Hindlimb muscle (tissue), 1 donor: ENCODE measurements around the gene HTR1D. TPM values are rescaled to one million over a fixed set of nuclear protein-coding genes. Genes with fewer than 3 reads are reported as not detected.
"Not testable (repeated sequence)": the region's sequence is repeated elsewhere in the genome, so short reads cannot be mapped to it uniquely, and the experiment has no call there.

Source experiments
- DNase-seq: peaks from one replicate; pipeline ENCODE4 v3.0.0-alpha.2; 2013
- polyA plus RNA-seq: library from polyadenylated mRNA; unstranded; fragments of 120-200 nt; gene quantifications from one replicate; pipeline ENCODE4 v1.2.1, GENCODE V29; 2013; ENCODE audit not compliant: insufficient read length

Gene HTR1D, protein sequence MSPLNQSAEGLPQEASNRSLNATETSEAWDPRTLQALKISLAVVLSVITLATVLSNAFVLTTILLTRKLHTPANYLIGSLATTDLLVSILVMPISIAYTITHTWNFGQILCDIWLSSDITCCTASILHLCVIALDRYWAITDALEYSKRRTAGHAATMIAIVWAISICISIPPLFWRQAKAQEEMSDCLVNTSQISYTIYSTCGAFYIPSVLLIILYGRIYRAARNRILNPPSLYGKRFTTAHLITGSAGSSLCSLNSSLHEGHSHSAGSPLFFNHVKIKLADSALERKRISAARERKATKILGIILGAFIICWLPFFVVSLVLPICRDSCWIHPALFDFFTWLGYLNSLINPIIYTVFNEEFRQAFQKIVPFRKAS
- polyA plus RNA-seq: 0.09 TPM

DNA sequence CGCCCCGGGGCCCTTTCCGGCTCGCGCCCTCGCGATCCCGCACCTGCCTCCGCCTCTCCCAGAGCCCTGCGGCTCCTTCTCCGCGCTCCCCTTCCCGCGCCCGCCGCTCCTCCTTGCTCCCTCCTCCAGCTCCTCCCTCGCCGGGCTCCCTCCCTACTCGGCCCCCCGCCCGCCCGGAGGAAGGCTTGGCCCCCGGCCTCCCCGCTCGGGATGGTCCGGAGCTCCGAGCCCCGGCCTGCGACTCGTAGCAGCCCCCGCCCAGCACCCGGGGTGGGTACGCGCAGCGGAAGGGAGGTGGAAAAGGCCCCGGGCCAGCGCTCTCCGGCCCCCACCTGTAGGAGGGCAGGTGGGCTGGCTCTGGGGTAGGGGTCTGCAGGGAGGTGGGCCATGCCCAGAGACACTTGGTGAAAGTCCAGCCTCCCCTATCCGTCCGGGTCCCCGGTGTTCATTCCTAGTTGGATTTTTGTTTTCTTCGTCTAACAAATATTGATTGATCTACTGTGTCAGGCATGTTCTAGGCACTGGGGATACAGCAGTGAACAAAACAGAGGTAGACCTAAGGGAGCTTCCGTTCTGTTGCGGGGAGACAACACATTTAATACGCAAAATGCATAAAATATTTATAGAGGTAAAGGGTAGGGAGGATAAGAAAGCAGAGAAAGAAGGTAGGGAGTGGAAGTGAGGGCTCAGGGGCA is at the start of gene HTR1D:
HTR1D (minus strand) TSS at position 82 of the 695 bp plus-strand sequence. CDS start 23,283 bp downstream, outside the sequence.
- DNase-seq: peak; percentile 10

DNA sequence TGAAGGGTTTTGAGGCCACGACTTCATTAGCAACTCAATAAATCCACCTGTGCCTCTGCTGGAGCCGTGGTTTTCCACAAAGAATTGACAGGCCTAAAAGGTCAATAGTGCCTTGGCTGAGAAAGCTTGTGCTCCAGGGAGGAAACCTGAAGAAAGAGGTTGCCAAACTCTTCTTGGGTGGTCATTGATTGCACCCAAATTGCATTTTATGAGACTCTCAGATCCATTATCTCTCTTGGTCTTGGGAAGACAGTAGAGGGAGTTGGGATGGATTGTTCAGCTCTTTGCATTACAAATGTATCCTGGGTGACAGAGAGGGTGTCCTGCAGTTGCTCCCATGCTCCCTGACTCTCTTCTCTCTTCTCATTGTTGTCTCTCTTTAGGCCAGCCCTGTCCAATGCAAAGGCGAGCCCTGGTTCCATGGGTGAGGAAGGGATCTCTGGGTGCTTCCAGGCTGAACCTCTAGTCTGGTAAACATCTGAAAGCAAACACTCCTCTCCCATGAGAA is 46.1 kb upstream of the HTR1D start:
- DNase-seq: no peak

DNA sequence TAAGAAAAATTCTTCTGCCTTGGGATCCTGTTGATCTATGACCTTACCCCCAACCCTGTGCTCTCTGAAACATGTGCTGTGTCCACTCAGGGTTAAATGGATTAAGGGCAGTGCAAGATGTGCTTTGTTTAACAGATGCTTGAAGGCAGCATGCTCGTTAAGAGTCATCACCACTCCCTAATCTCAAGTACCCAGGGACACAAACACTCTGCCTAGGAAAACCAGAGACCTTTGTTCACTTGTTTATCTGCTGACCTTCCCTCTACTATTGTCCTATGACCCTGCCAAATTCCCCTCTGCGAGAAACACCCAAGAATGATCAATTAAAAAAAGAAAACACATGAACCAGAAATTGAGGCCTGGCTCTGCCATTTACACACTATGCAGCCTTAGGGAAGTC is 40.8 kb upstream of the HTR1D start:
- not testable (repeated sequence) for DNase-seq

DNA sequence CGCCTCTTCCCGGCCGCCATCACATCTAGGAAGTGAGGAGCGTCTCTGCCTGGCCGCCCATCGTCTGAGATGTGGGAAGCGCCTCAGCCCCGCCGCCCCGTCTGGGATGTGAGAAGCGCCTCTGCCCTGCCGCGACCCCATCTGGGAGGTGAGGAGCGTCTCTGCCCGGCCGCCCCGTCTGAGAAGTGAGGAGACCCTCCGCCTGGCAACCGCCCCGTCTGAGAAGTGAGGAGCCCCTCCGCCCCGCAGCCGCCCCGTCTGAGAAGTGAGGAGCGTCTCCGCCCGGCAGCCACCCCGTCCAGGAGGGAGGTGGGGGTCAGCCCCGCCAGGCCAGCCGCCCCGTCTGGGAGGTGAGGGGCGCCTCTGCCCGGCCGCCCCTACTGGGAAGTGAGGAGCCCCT is 40.1 kb upstream of the HTR1D start:
- DNase-seq: not testable (repeated sequence)

DNA sequence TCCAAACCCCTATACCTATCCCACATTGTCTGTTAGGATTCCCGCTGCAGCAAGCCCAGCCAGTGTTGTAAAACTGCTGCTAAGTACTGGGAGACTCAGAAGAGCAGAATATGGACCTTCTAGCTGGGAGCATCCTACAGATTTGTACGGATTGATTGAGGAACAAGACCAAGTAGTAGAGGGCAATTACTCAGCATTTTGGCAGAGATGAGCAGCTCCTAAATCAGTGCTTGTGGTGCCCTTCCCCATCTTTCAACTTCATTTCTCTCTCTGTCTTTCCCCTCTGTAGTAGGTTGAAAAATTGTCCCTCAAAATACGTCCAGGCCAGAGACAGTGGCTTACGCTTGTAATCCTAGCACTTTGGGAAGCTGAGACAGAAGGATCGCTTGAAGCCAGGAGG is 37.3 kb upstream of the HTR1D start:
- no peak for DNase-seq

DNA sequence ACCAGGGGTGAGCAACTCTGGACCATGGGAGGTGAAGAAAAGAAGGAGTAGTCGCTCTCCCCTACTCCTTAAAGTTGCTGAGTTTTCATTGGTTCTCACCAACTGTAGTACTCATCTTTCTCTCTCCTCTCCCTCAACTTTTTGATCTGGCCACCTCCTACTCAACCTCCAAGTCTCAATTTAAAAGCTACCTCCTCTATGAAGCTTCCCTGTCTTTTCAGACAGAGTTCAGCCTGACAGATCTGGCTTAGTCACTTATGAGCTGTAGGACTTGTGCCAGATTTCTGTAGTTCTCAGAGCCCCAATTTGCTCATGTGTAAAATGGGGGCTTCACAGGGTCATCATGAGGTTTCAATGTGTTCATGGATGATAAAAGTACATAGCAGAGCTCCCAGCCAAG is 34.5 kb upstream of the HTR1D start:
- DNase-seq: no peak

DNA sequence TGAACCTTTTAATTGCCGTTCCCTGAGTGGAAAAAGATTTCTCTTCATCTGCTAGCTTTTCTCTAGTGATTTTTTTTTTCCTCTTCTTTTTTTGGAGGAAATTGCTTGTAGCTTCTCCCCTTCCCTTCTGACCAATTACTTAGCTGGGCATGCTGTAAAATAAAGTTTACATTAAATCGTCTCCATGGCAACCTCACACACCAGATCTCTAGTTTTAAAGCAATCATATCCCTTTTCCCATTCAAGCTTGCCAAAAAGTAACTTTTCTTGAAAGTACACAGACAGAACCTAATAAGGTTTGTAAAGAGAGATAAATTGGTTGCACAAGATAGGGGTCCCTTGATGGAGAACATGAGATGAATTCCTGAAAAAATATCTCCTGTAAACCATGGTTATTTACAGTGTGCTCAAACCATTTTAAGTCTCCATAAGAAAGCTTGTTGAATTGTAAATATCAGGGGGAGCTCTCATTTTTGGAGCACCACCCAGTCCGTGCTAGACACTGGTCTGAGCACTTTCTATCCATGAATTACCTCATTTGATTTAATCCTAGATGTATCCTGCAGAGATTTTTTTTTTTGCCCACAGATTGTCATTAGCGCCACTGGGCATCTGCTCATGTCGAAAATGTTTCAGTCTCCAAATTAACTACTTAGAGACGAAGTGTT is 32.6 kb upstream of the HTR1D start:
- DNase-seq: peak; percentile 58

DNA sequence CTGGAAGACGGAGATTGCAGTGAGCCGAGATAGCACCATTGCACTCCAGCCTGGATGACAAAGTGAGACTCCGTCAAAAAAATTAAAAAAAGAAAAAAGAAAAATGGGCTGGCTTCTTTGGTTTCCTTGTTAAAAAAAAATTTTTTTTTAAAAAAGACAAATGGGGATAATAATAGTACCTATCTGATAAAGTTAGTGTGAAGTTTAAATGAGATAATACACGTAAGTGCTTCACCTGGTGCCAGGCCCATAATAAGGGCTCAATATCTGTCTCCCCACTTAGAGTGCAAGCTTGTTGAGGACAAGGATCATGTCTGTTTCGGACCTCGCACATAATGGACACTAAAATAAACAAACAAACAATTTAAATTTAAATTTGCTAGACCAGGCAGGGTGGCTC is 30.0 kb upstream of the HTR1D start:
- no peak for DNase-seq

DNA sequence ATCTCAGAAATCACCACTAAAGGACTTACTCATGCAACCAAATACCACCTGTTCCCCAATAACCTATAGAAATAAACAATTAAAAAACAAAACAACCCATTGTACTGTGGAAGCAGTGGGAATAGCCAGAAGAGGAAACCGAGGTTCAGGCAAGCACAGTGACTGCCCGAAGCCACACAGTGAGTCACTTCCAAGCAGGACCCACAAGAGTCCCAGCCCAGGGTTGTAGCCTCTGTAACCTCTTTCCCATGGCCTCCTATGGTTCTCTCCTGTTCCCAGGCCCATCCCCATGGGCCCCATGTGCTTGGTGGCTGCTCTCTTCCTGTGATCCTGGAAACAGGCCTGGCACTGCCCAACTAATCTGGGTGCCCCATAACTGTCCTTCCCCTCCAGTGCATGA is 29.0 kb upstream of the HTR1D start:
- no peak for DNase-seq

DNA sequence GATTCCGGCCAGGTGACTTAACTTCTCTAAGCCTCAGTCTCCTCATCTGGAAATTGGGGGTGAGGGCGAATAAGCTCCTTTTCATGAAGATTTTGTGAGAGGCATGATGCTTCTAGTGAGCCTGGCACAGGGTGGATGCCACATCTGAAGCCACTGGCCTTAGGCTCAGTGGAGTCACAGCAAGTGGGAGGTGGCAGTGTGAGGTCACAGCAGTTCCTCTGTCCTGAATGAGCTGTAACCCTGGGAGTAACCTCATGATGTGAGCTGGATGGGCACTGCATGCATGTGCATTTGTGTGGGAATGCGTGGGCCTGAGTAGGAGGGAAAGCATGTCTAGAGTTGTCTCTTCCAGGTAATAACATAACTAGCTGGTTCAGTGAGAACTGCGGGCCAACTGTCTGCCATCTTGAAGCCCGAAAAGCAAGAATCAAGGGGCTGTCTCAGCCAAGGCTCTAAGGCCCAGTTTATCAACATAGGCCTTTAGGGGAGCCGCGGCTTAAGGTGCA is 27.0 kb upstream of the HTR1D start:
- no peak for DNase-seq

DNA sequence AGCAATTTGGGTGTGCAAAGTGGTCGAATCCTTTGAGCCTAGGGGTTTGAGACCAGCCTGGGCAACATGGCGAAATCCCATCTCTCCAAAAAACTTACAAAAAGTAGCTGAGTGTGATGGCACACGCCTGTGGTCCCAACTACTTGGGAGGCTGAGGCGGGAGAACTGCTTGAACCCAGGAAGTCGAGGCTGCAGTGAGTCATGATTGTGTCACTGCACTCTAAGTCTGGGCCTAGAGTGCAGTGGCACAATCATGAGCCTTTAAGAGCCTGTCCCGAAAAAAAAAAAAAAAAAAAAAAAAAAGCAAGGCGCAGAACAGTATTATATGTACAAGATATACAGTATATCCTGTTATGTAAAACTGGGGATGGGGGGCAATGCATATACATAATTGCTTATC is 25.1 kb upstream of the HTR1D start:
- no peak for DNase-seq

DNA sequence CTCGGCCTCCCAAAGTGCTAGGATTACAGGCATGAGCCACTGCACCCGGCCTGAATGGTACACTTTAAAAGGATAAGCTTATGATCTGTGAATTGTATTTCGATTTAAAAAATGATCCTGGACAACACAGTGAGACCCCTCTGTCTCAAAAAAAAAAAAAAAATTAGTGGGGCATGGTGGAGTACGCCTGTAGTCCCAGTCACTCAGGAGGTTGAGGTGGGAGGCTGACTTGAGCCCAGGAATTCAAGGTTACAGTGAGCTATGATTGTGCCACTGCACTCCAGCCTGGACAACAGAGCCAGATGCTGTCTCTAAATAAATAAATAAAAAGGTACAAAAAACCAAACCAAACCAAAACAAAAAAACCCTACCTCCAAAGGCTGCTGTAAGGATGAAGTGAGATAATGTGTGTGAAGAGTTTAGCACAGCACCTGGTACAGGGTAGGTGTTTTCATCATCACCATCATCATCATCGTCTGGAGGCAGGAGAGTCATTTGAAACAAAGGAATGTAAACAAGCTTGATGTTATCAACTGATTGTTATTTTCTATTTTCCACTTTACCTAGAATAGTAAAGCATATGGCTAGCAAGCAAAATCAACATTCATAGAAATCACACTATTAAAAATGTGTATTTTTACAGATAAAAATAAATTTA is 22.5 kb upstream of the HTR1D start:
- DNase-seq: no peak

DNA sequence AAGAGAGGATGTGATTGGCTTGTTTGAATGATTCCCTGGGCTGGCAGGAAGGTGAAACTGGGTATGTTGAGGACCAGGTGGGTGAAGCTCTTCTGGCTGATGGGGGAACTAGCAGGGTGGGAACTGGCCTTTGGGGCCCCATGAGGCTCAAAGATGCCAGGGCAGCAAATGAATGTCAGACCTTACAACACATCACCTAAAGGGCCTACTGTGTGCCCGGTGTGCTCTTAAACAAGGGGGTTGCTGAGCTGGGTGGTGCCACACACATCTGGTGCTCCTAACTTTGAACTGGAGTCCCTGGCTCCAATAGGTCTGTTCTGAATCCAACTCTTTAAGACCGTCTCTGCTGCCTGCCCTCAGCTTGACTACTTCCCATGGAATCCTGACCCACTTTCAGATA is 21.3 kb upstream of the HTR1D start:
- DNase-seq: no peak

DNA sequence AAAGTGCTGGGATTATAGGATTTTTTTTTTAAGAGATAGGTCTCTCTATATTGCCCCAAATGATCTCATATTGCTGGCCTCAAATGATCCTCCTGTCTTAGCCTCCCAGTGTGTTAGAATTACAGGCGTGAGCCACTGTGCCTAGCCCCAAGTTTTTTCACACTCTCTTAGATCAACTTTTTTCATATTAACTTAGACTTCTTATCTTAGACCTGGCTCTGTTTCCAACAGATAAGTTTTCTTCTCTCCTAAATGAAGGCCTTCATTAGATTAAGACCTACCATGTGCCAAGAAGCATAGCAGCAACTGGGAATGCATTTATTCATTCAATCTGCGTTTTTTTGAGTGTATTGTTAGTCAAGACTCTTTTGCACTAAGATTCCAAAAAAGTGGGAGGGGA is 20.2 kb upstream of the HTR1D start:
- DNase-seq: no peak

DNA sequence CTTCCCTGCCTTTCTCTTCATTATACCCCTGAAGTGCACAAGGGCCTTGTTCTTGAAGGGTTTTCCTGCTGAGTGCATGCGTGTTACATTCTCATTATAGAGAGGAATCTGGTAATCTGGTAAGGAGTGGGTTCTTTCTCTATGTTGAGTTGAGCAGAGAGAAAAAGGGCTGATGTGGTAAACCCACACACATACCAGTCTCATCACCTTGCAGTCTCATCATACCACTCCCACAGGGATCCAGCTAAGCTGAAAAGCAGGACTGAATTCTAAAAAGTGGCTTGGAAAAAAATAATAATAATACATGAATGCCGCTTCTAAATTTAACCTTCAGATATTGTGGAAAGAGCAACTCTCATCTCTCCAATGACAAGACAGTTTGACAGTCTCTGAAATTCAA is 10.5 kb upstream of the HTR1D start:
- no peak for DNase-seq

DNA sequence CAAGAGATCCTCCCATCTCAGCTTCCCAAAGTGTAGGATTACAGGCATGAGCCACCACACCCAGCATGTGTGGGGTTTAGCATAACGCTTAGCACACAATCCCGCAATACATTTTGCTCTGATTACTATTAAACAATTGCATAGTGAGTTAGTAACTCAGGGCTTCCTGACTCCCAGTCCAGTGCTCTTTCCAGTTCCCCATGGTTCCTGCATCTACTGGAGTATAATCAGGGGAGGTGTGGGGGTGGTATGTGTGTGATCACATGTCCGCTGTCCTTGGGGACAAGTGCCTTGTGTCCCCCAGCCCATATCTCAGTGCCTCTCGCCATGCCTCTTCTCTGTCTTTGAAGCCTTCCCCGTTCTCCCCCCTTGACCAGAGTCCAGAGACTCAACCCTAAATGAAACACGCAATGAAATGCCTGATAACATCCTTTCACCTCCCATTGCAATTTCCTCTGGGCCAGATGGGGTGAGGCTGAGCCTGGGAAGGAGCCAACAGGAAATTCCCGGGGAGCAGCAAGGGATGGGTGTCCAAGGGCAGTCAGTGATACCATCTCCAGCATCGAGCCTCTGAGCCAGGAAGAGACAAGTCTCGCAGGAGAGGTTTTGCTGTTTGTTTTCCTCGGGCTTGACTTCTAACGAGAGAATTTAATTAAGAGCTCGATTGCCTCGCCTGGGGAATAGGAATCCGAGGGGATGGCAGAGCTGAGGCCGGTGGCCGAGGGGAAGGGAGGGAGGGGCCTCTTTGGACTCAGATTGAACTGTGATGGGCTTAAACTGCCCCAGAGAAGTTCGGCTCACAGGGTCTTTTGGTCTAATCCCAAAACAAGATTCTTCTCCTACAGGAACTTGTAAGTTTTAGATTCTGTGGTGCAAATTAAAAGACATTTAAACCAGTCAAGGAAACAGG is 7.7 kb upstream of the HTR1D start:
- DNase-seq: peak; percentile 14

DNA sequence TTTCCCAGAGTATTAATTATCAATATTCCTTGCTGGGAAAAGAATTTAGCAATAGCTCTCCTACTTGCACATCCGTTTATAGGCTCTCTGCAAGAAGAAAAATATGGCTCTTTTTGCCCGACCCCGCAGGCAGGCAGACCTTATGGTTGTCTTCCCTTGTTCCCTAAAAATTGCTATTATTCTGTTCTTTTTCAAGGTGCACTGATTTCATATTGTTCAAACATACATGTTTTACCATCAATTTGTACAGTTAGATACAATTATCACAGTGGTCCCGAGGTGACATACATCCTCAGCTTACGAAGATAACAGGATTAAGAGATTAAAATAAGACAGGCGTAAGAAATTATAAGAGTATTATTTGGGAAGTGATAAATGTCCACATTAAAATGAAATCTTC is 6.7 kb upstream of the HTR1D start:
- DNase-seq: not testable (repeated sequence)

DNA sequence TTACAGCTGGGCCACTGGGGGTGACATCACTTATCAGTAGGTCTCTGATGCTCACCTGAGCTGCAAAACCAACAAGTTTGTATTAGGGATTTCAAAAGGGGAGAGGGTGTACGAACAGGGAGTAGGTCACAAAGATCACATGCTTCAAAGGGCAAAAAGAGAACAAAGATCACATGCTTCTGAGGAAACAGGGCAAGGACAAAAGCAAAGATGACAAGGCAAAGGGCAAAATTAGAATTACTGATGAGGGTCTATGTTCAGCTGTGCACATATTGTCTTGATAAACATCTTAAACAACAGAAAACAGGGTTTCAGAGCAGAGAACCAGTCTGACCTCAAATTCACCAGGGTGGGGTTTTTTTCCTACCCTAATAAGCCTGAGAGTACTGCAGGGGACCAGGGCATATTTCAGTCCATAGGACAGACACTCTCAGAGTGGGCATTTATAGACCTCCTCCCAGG is 6.2 kb upstream of the HTR1D start:
- not testable (repeated sequence) for DNase-seq

DNA sequence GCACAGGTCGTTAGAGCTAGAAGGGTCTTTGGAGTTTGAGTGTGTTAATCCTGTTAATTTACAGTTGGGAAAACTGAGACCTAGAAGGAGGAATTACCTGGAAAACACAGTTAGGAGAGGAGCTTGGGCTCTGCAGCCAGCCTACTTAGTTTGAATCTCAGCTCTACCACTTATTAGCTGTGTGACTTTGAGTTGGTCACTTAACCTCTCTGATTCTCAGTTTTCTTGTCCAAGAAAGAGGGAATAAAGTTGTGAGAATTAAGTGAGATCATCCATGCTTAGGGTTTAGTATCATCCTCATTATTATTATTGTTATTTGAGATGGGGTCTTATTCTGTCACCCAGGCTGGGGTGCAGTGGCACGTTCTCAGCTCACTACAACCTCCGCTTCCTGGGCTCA is 5.4 kb upstream of the HTR1D start:
- no peak for DNase-seq

DNA sequence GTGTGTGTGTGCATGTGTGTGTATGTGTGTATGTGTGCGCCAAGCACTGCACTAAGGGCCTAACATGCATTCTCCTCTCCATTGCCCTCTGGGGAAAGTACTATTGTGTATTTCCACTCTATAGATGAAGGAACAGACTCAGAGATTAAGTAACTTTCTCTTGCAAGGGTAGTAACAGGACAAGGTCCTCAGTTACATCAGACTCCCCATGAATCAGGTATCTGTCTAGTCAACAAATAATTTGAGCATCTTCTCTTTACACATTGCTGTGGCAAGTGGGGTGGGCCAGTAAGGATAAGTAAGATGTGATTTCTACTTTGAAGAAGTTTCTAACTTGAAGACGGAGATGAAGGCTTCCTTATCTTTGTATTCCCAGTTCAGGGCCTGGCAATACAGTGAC is 5.0 kb upstream of the HTR1D start:
- DNase-seq: no peak

DNA sequence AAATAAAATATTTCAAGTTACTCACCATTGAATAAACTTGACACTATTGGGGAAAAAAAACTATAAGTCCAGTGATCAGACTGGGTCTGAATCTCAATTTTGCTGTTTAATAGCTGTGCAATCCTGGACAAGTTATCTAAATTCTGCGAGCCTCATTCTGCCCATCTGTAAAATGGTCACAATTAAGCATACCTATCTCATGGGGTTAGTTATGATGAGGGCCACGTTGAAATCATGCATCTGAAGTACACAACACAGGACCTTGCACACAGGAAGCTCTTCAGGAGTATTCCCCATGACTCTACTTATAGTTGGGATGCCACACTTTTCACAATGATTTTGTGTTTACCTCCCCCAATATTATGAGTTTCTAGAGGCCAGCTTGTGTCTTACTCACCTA is 3.8 kb upstream of the HTR1D start:
- DNase-seq: no peak
